Liver (tissue), 3 donors: Measurements from ENCODE around the gene ZNF557.

ENCODE experiments used
- GABPA ChIP-seq, 2 donors: IDR thresholded peaks in 1 of 2; conservative IDR thresholded peaks in 1 of 2; 2 replicates each; pipeline ENCODE4 v1.6.1; 2016; ENCODE audit warnings: antibody characterized with exemption in 2 of 2, mild to moderate bottlenecking in 1 of 2, moderate library complexity in 1 of 2
- SP1 ChIP-seq: IDR thresholded peaks from 2 replicates; pipeline ENCODE4 v1.6.1; 2018; ENCODE audit warnings: antibody characterized with exemption, mild to moderate bottlenecking
- YY1 ChIP-seq: IDR thresholded peaks from 2 replicates; pipeline ENCODE4 v1.6.1; 2016; ENCODE audit warnings: antibody characterized with exemption, mild to moderate bottlenecking
- TF ChIP-seq, protein P1 (sequence below): fragments of 150-350 bp; IDR thresholded peaks from 2 replicates; pipeline ENCODE4 v1.5.1; 2017; ENCODE audit warnings: improper control_type of control experiment, low read depth, low read length; ENCODE audit not compliant: missing input control
- TF ChIP-seq, protein P2 (sequence below): IDR thresholded peaks from 2 replicates; pipeline ENCODE4 v1.6.1; 2016; ENCODE audit warnings: antibody characterized with exemption
- TF ChIP-seq, protein P3 (sequence below): IDR thresholded peaks from 2 replicates; pipeline ENCODE4 v1.6.1; 2016; ENCODE audit warnings: antibody characterized with exemption
- donor health status: healthy.
- donor health status: healthy.

DNA sequence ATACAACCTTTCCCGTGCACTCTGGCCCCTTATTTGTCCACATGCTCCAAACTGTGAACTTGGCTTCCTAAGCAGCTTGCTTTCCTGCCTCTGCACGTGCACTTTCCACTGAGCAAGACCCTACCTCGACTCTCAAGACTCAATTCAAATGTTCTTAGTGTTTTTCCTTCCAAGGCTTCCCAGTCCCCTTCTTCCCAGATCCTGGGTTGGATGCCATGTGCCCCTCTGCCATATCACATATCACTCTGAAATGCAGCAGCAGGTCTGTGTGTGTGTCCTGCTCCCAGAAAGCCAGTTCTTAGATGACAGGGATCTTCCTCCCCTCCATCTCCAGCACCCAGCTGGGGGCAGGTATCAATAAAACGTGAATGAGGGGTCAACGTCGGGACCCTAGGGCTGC is 3.0 kb downstream of the ZNF557 start:
- TF ChIP-seq, protein P1, sequence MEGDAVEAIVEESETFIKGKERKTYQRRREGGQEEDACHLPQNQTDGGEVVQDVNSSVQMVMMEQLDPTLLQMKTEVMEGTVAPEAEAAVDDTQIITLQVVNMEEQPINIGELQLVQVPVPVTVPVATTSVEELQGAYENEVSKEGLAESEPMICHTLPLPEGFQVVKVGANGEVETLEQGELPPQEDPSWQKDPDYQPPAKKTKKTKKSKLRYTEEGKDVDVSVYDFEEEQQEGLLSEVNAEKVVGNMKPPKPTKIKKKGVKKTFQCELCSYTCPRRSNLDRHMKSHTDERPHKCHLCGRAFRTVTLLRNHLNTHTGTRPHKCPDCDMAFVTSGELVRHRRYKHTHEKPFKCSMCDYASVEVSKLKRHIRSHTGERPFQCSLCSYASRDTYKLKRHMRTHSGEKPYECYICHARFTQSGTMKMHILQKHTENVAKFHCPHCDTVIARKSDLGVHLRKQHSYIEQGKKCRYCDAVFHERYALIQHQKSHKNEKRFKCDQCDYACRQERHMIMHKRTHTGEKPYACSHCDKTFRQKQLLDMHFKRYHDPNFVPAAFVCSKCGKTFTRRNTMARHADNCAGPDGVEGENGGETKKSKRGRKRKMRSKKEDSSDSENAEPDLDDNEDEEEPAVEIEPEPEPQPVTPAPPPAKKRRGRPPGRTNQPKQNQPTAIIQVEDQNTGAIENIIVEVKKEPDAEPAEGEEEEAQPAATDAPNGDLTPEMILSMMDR, result no peak
- TF ChIP-seq YY1, result no peak
- TF ChIP-seq, protein P2, sequence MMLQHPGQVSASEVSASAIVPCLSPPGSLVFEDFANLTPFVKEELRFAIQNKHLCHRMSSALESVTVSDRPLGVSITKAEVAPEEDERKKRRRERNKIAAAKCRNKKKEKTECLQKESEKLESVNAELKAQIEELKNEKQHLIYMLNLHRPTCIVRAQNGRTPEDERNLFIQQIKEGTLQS, result no peak
- TF ChIP-seq, protein P3, sequence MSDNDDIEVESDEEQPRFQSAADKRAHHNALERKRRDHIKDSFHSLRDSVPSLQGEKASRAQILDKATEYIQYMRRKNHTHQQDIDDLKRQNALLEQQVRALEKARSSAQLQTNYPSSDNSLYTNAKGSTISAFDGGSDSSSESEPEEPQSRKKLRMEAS, result no peak
- no peak for TF ChIP-seq SP1
- TF ChIP-seq GABPA (IDR thresholded peaks at IDR 0.05 in 1 of 2, conservative IDR thresholded peaks at IDR 0.05 in 1 of 2), result no peak
